HUES6 (cell line): ENCODE data around the gene ZNF35.
"Not testable (repeated sequence)": the region's sequence is repeated elsewhere in the genome, so short reads cannot be mapped to it uniquely, and the experiment has no call there.

Source experiments
- H3K27ac ChIP-seq: 2 replicates; pipeline ENCODE4 v1.7.0; 2013; ENCODE audit warnings: low read depth, mild to moderate bottlenecking, low read length, inconsistent platforms
- H3K27me3 ChIP-seq: 2 replicates; pipeline ENCODE4 v1.6.1; 2013; ENCODE audit warnings: low read length; ENCODE audit not compliant: control insufficient read depth, insufficient read depth
- H3K36me3 ChIP-seq: 2 replicates; pipeline ENCODE4 v1.6.1; 2013; ENCODE audit warnings: low read length; ENCODE audit not compliant: control insufficient read depth, insufficient read depth
- H3K4me1 ChIP-seq: 2 replicates; pipeline ENCODE4 v1.6.1; 2013; ENCODE audit warnings: low read length; ENCODE audit not compliant: control insufficient read depth, insufficient read depth
- H3K4me3 ChIP-seq: 2 replicates; pipeline ENCODE4 v1.5.1; 2013; ENCODE audit warnings: low read depth, low read length
- H3K9ac ChIP-seq: one replicate; pipeline ENCODE4 v1.6.1; 2013; ENCODE audit warnings: mild to moderate bottlenecking, low read length
- H3K9me3 ChIP-seq: 2 replicates; pipeline ENCODE4 v1.6.1; 2013; ENCODE audit warnings: low read depth, low read length; ENCODE audit not compliant: control insufficient read depth, insufficient read depth

The ZNF35 gene

DNA sequence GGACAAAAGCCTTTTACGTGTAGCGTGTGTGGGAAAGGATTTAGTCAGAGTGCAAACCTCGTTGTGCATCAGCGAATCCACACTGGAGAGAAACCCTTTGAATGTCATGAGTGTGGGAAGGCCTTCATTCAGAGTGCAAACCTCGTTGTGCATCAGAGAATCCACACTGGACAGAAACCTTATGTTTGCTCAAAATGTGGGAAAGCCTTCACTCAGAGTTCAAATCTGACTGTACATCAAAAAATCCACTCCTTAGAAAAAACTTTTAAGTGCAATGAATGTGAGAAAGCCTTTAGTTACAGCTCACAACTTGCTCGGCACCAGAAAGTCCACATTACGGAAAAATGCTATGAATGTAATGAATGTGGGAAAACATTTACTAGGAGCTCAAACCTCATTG is 10.5 kb downstream of the ZNF35 start:
- H3K9ac ChIP-seq, result no peak overlapping the region
- H3K9me3 ChIP-seq, result peaks cover 3% of the 10 kb centered on the region; the same call in 1 of the 2 replicates
- no peak overlapping the region for H3K27ac ChIP-seq
- peaks cover 72% of the 10 kb centered on the region for H3K36me3 ChIP-seq
- H3K4me3 ChIP-seq, result no peak overlapping the region
- no peaks in the 10 kb centered on the region for H3K4me1 ChIP-seq
- H3K27me3 ChIP-seq, result no peaks in the 10 kb centered on the region

DNA sequence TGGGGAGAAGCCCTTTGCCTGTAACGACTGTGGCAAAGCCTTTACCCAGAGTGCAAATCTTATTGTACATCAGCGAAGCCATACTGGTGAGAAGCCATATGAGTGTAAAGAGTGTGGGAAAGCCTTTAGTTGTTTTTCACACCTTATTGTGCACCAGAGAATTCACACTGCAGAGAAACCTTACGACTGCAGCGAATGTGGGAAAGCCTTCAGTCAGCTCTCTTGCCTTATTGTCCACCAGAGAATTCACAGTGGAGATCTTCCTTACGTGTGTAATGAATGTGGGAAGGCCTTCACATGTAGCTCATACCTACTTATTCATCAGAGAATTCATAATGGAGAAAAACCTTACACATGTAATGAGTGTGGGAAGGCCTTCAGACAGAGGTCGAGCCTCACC is 10.9 kb downstream of the ZNF35 start:
- Histone ChIP-seq H3K9me3 (peaks cover 3% of the 10 kb centered on the region; the same call in 1 of the 2 replicates), H3K4me1 (no peaks in the 10 kb centered on the region), H3K9ac (no peak overlapping the region), H3K27ac (no peak overlapping the region), H3K4me3 (no peak overlapping the region), H3K27me3 (no peaks in the 10 kb centered on the region), H3K36me3 (peaks cover 68% of the 10 kb centered on the region)

DNA sequence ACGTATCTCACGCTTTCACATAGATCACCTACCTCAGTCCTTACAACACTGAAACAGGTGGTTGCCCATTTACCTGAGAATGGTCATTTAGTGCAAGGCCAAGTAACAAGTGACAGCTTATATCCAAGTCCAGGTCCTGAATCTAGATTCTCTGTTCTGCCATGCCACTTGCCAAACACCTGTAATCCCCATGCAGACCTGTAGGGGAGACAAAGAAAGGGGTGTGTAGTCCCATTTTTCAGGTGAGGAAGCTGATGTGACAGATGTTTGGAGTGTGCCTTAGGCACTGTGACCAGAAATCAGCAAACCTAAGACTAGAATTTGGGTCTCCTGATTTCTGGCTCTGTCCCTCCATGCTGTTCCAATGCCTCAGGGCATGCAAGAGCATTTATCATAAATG is 12.7 kb downstream of the ZNF35 start:
- no peak overlapping the region for H3K4me3 ChIP-seq
- no peaks in the 10 kb centered on the region for H3K27me3 ChIP-seq
- H3K9ac ChIP-seq, result no peak overlapping the region
- H3K27ac ChIP-seq, result no peak overlapping the region
- H3K36me3 ChIP-seq, result peaks cover 57% of the 10 kb centered on the region
- H3K9me3 ChIP-seq, result peaks cover 3% of the 10 kb centered on the region; the same call in 1 of the 2 replicates
- H3K4me1 ChIP-seq, result no peaks in the 10 kb centered on the region

DNA sequence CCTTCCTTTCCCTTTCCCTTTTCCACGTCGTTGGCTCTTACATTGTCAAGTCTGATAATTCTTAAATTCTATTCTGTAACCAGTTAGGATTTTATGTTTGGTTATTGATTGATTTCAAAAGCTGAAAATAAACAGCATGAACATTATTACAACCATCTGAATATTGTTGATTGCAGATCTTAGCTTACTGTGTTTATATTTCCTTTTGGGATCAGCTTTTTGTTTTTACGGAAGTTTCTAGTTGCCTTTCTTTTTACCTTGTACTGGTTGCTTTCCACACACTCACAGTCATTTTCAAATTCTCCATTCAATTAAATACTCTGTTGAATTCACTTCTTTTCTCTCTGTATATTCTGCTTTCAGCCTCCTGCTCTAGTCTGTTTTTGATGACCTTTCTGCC is 16.6 kb downstream of the ZNF35 start:
- Histone ChIP-seq H3K27ac (no peak overlapping the region), H3K36me3 (peaks cover 20% of the 10 kb centered on the region), H3K27me3 (no peaks in the 10 kb centered on the region), H3K9ac (no peak overlapping the region), H3K4me3 (no peak overlapping the region), H3K9me3 (no peaks in the 10 kb centered on the region), H3K4me1 (no peaks in the 10 kb centered on the region)

DNA sequence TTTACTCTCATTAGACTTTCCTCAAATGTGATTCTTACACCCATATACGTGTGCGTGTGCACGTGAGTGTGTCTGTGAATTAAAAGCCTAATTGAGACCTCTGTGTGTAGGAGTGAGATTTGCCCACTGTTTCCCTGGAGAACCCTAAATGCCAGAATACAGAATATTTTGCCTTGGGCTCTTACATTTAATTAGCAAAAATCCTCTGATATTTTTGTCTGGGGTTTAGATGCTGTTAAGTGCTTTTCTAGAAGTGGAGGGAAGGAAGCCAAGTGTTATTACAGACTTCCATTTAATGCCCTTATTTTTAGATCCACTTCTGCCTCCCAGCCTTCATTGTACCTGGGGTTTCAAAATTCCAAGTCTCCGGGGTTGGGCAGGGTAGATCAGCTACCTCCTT is 17.8 kb downstream of the ZNF35 start:
- Histone ChIP-seq H3K9me3 (no peaks in the 10 kb centered on the region), H3K27me3 (no peaks in the 10 kb centered on the region), H3K4me3 (no peak overlapping the region), H3K9ac (no peak overlapping the region), H3K27ac (no peak overlapping the region), H3K36me3 (peaks cover 9% of the 10 kb centered on the region), H3K4me1 (no peaks in the 10 kb centered on the region)

DNA sequence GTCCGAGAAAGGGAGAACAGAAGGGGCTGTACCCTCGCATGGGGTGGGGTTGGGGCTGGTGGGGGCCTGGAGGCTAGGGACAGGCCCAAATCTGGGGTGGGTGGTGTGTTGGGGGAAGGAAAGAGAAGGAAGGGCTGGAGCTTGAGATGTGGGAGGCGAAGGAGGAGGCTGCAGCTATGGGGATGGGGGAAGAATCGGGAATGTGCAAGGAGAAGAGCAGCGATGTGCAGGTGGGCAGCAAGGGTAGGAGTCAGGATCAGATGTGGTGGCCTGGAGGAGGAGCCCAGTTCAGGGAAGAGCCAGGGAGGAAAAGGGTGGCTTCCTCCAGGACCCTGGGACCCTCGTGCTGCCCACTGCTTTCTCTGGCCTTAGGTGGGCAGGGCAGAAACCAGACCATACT is 21.2 kb downstream of the ZNF35 start:
- no peak overlapping the region for H3K4me3 ChIP-seq
- no peaks in the 10 kb centered on the region for H3K36me3 ChIP-seq
- no peak overlapping the region for H3K9ac ChIP-seq
- H3K27me3 ChIP-seq, result no peaks in the 10 kb centered on the region
- no peak overlapping the region for H3K27ac ChIP-seq
- peaks cover 6% of the 10 kb centered on the region; the same call in 1 of the 2 replicates for H3K9me3 ChIP-seq
- H3K4me1 ChIP-seq, result no peaks in the 10 kb centered on the region

DNA sequence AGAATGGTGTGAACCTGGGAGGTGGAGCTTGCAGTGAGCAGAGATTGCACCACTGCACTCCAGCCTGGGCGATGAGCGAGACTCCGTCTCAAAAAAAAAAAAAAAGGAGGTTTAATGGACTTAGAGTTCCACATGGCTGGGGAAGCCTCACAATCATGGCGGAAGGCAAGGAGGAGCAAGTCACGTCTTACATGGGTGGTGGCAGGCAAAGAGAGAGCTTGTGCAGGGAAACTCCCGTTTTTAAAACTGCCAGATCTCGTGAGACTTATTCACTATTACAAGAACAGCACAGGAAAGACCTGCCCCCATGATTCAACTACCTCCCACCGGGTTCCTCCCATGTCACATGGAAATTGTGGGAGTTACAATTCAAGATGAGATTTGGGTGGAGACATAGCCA is 24.9 kb downstream of the ZNF35 start:
- not testable (repeated sequence) for H3K4me3 ChIP-seq, H3K4me1 ChIP-seq, H3K36me3 ChIP-seq, H3K27ac ChIP-seq, H3K9ac ChIP-seq, H3K27me3 ChIP-seq, H3K9me3 ChIP-seq

DNA sequence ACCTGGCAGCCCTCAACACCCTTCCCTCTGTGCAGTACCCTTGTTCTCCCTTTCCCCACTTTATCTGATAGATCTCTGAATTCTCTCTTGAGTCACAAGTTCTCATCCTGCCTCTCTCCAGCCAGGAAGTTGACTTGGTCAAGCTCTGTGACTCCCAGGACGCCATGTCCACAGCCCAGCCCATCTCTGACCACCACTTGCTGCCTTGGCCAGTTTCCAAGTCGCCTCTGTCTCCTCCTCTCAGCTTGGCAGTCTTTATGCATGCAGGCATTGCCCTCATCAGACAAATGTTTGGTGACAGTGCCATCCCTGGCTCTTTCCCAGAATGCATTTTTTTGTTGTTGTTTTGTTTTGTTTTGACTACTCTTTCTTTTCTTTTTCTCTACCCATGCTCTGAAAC is 25.7 kb downstream of the ZNF35 start:
- Histone ChIP-seq H3K9ac (no peak overlapping the region), H3K27me3 (no peaks in the 10 kb centered on the region), H3K27ac (no peak overlapping the region), H3K4me3 (no peak overlapping the region), H3K9me3 (peaks cover 6% of the 10 kb centered on the region; the same call in 1 of the 2 replicates), H3K36me3 (no peaks in the 10 kb centered on the region), H3K4me1 (no peaks in the 10 kb centered on the region)

DNA sequence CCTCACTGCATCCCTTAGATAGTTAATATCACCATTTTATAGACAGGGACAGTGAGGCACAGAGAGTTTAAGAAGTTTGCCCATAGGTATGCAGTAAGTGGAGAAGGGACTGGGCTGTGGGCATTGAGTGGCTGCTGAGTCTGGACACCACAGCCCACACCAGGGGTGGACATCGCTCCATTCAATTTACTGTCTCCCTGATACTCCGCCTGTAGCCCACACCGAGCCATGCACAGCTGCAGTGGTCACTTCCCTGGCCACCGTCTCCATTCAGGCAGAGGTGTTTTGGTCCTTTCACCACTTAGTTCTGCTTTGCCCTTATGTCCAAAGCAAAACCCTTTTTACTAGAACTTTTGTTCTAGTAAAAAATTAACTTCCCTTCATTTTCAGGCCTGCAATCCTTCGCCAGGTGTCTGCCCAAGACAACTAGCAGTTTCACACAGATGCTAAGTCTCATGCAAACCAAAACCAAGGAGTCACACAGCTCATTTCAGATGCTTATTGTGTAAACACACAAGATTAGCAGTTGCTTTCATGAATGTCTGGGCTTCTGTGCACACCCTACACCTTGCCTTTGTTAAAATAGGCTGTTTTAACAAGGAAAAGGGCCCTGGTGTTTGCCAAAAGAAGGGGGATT is 30.1 kb downstream of the ZNF35 start:
- peaks cover 16% of the 10 kb centered on the region for H3K9me3 ChIP-seq
- no peak overlapping the region for H3K4me3 ChIP-seq
- no peak overlapping the region for H3K9ac ChIP-seq
- H3K36me3 ChIP-seq, result peaks cover 2% of the 10 kb centered on the region; the same call in 1 of the 2 replicates
- H3K27me3 ChIP-seq, result no peaks in the 10 kb centered on the region
- H3K4me1 ChIP-seq, result no peaks in the 10 kb centered on the region
- no peak overlapping the region for H3K27ac ChIP-seq

DNA sequence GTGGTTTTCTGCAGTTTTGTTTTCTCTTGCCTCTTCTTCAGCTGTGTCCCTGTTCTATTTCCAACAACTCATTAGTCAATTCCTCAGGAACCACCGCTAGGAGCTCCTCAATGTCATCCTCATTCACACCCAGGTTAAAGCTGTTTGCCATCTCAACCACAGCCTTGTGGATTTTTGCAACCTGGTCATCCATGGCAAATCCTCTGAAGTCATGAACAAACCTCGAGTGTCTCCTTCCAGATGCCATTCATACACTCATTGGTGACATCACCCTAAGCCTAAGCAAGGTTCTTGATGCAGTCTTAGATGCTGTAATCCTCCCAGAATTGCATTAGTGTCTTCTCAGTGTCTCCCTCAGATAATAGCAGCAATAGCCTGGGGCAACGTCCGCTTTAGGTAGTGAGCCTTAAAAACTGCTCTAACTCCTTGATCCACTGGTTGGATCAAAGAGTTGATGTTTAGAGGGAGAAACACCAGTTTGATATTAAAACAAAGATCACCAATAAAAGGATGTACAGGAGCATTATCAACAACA is 32.5 kb downstream of the ZNF35 start:
- Histone ChIP-seq H3K4me1 (no peaks in the 10 kb centered on the region; the same call in 1 of the 2 replicates), H3K27ac (no peak overlapping the region), H3K27me3 (no peaks in the 10 kb centered on the region), H3K9ac (no peak overlapping the region), H3K9me3 (peaks cover 21% of the 10 kb centered on the region), H3K36me3 (peaks cover 7% of the 10 kb centered on the region; the same call in 1 of the 2 replicates), H3K4me3 (no peak overlapping the region)

- Histone ChIP-seq H3K4me3 (no peak overlapping the region), H3K27ac (no peak overlapping the region), H3K27me3 (no peaks in the 10 kb centered on the region), H3K9ac (no peak overlapping the region), H3K36me3 (peaks cover 7% of the 10 kb centered on the region; the same call in 1 of the 2 replicates), H3K9me3 (peaks cover 27% of the 10 kb centered on the region), H3K4me1 (no peaks in the 10 kb centered on the region; the same call in 1 of the 2 replicates)
These were observed 33.8 kb downstream of the ZNF35 start for GRCh38 chr3:44682182-44682896.
